DND-41 (cell line): Measurements from ENCODE around the gene CDH12.

ENCODE experiments used
- ATAC-seq: fragments of 200-7000 bp; cut with Tn5 transposase; 3 replicates; pipeline ENCODE4 v1.9.1; 2021; ENCODE audit warnings: low read depth; ENCODE audit not compliant: insufficient read depth
- DNase-seq: peaks from one replicate; pipeline ENCODE4 v3.0.0-alpha.2; 2020
- H2AFZ ChIP-seq: 2 replicates; pipeline ENCODE4 v1.6.0; 2012; ENCODE audit warnings: low read depth, low read length
- H3K27ac ChIP-seq: 2 replicates; pipeline ENCODE4 v1.5.1; 2012; ENCODE audit warnings: low read length, inconsistent platforms
- H3K27me3 ChIP-seq: fragments of 200-600 bp; sonication (generic); 2 replicates; pipeline ENCODE4 v1.6.0; 2012; ENCODE audit warnings: low read length, mild to moderate bottlenecking, inconsistent platforms; ENCODE audit not compliant: insufficient read depth, poor library complexity
- H3K36me3 ChIP-seq: 2 replicates; pipeline ENCODE4 v1.5.1; 2012; ENCODE audit warnings: low read length, inconsistent platforms; ENCODE audit not compliant: insufficient read depth
- H3K4me1 ChIP-seq: 2 replicates; pipeline ENCODE4 v1.5.1; 2012; ENCODE audit warnings: mild to moderate bottlenecking, low read length; ENCODE audit not compliant: insufficient read depth
- H3K4me2 ChIP-seq: 2 replicates; pipeline ENCODE4 v1.6.0; 2012; ENCODE audit warnings: mild to moderate bottlenecking, moderate library complexity, low read length, inconsistent platforms; ENCODE audit not compliant: insufficient read depth
- H3K4me3 ChIP-seq, 2 experiments: fragments of 200-600 bp in 1 of 2; shearing (Covaris generic) in 1 of 2; 2 replicates each; pipeline ENCODE4 v1.5.1; 2012 to 2016; ENCODE audit warnings: inconsistent platforms in 2 of 2, low read length in 2 of 2, mild to moderate bottlenecking in 2 of 2, low read depth in 1 of 2, moderate library complexity in 1 of 2
- H3K79me2 ChIP-seq: 2 replicates; pipeline ENCODE4 v1.6.0; 2012; ENCODE audit warnings: low read length, inconsistent platforms; ENCODE audit not compliant: insufficient read depth
- H3K9ac ChIP-seq: 2 replicates; pipeline ENCODE4 v1.6.0; 2012; ENCODE audit warnings: low read depth, mild to moderate bottlenecking, inconsistent platforms, low read length, moderate library complexity
- H3K9me3 ChIP-seq: 2 replicates; pipeline ENCODE4 v1.5.1; 2012; ENCODE audit warnings: low read length, moderate library complexity, mild to moderate bottlenecking, inconsistent platforms; ENCODE audit not compliant: insufficient read depth, severe bottlenecking
- H4K20me1 ChIP-seq: 2 replicates; pipeline ENCODE4 v1.6.0; 2012; ENCODE audit warnings: low read length; ENCODE audit not compliant: insufficient read depth
- EZH2 ChIP-seq: IDR thresholded peaks from 3 replicates; pipeline ENCODE4 v1.6.1; 2012; ENCODE audit warnings: borderline replicate concordance, low read depth, mild to moderate bottlenecking, moderate library complexity, low read length, inconsistent platforms; ENCODE audit not compliant: severe bottlenecking
- TF ChIP-seq, protein P1 (sequence below): IDR thresholded peaks from 2 replicates; pipeline ENCODE4 v1.5.1; 2012; ENCODE audit warnings: borderline replicate concordance, low read length, moderate library complexity, mild to moderate bottlenecking; ENCODE audit not compliant: poor library complexity, severe bottlenecking; ENCODE audit errors: extremely low read depth

The CDH12 gene

DNA sequence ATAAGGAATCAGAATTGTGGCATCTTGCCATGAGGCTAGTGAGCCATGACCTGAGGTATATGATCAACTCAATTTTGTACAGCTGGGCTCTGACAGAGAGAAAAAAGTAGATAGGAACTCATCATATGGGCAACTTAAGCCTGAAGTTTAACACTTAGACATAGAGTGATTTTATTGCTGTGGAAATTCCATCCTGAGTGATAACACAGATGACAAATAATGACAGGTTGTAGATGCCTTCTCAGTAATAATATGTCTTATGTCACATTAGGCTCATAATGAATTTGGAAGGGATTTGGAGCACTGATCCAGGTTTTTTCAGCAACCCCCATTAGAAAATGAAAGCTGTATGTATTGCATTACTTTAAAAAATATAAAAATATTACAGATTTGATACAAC is 744.6 kb downstream of the CDH12 start:
- TF ChIP-seq, protein P1, sequence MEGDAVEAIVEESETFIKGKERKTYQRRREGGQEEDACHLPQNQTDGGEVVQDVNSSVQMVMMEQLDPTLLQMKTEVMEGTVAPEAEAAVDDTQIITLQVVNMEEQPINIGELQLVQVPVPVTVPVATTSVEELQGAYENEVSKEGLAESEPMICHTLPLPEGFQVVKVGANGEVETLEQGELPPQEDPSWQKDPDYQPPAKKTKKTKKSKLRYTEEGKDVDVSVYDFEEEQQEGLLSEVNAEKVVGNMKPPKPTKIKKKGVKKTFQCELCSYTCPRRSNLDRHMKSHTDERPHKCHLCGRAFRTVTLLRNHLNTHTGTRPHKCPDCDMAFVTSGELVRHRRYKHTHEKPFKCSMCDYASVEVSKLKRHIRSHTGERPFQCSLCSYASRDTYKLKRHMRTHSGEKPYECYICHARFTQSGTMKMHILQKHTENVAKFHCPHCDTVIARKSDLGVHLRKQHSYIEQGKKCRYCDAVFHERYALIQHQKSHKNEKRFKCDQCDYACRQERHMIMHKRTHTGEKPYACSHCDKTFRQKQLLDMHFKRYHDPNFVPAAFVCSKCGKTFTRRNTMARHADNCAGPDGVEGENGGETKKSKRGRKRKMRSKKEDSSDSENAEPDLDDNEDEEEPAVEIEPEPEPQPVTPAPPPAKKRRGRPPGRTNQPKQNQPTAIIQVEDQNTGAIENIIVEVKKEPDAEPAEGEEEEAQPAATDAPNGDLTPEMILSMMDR: no peak
- TF ChIP-seq EZH2: no peak
- no peaks in the 10 kb centered on the region for H3K79me2 ChIP-seq
- no peak overlapping the region for H3K4me2 ChIP-seq
- H3K4me1 ChIP-seq: no peaks in the 10 kb centered on the region
- no peak overlapping the region for H2AFZ ChIP-seq
- H3K36me3 ChIP-seq: no peaks in the 10 kb centered on the region
- H4K20me1 ChIP-seq: no peaks in the 10 kb centered on the region
- H3K27me3 ChIP-seq: no peaks in the 10 kb centered on the region
- no peak for DNase-seq
- ATAC-seq: no peak
- H3K4me3 ChIP-seq: no peak overlapping the region
- H3K27ac ChIP-seq: no peak overlapping the region
- no peaks in the 10 kb centered on the region for H3K9me3 ChIP-seq
- no peak overlapping the region for H3K9ac ChIP-seq

GRCh38 chr5:22102823-22103359 is 750.3 kb downstream of the CDH12 start:
- Histone ChIP-seq H3K9me3 (no peaks in the 10 kb centered on the region), H3K4me3 (no peak overlapping the region), H3K4me1 (no peaks in the 10 kb centered on the region), H2AFZ (no peak overlapping the region), H3K4me2 (no peak overlapping the region), H3K9ac (no peak overlapping the region), H3K27ac (no peak overlapping the region), H3K79me2 (no peaks in the 10 kb centered on the region), H3K36me3 (no peaks in the 10 kb centered on the region), H3K27me3 (no peaks in the 10 kb centered on the region), H4K20me1 (no peaks in the 10 kb centered on the region)
- no peak for DNase-seq
- no peak for ATAC-seq
- no peak for TF ChIP-seq EZH2
- TF ChIP-seq, protein P1: no peak

DNA sequence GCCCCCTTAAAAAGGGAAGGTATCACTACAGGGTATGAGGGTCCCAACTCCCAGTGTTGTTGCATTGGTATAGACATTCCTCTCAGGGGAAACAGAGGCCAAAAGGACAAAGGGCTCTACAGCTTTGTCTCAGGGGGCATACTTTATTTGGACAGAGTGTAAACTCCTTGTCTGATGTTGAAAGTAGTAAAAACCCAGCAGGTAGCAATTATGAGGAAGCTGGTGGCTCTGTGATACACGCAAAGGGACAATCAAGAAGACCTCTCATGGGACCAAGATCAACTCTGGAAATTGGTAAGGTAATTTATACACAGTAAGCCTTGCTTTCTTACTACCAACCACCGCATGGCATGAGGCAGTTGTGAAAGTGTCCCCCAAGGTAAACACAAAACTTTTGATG is 764.6 kb downstream of the CDH12 start:
- no peak overlapping the region for H3K9ac ChIP-seq
- no peak overlapping the region for H3K4me2 ChIP-seq
- DNase-seq (no peak), ATAC-seq (no peak)
- no peaks in the 10 kb centered on the region for H3K9me3 ChIP-seq
- H3K79me2 ChIP-seq: no peaks in the 10 kb centered on the region
- H4K20me1 ChIP-seq: no peaks in the 10 kb centered on the region
- H3K27me3 ChIP-seq: no peaks in the 10 kb centered on the region
- H3K4me3 ChIP-seq: no peak overlapping the region
- no peaks in the 10 kb centered on the region for H3K4me1 ChIP-seq
- TF ChIP-seq, protein P1: no peak
- TF ChIP-seq EZH2: no peak
- no peaks in the 10 kb centered on the region for H3K36me3 ChIP-seq
- H2AFZ ChIP-seq: no peak overlapping the region
- no peak overlapping the region for H3K27ac ChIP-seq

- Histone ChIP-seq H3K4me1 (no peaks in the 10 kb centered on the region), H3K9ac (no peak overlapping the region), H3K36me3 (no peaks in the 10 kb centered on the region), H3K9me3 (no peaks in the 10 kb centered on the region), H3K4me2 (no peak overlapping the region), H3K79me2 (no peaks in the 10 kb centered on the region), H3K4me3 (no peak overlapping the region), H3K27me3 (no peaks in the 10 kb centered on the region), H4K20me1 (no peaks in the 10 kb centered on the region), H2AFZ (no peak overlapping the region), H3K27ac (no peak overlapping the region)
- TF ChIP-seq, protein P1: no peak
- TF ChIP-seq EZH2: no peak
- ATAC-seq (no peak), DNase-seq (no peak)
These were observed 773.6 kb downstream of the CDH12 start for GRCh38 chr5:22079566-22079965.
